GM18508 (cell line): ENCODE measurements around the gene TPM2.

Experiments
- ATAC-seq: cut with Tn5 transposase; IDR thresholded peaks from one replicate; pipeline ENCODE4 v1.9.1; 2021; ENCODE audit warnings: moderate number of reproducible peaks; ENCODE audit not compliant: insufficient read depth, unreplicated experiment

Gene TPM2

GRCh38 chr9:35680331-35681105 is 9.2 kb downstream of the TPM2 start:
- no peak for ATAC-seq

DNA sequence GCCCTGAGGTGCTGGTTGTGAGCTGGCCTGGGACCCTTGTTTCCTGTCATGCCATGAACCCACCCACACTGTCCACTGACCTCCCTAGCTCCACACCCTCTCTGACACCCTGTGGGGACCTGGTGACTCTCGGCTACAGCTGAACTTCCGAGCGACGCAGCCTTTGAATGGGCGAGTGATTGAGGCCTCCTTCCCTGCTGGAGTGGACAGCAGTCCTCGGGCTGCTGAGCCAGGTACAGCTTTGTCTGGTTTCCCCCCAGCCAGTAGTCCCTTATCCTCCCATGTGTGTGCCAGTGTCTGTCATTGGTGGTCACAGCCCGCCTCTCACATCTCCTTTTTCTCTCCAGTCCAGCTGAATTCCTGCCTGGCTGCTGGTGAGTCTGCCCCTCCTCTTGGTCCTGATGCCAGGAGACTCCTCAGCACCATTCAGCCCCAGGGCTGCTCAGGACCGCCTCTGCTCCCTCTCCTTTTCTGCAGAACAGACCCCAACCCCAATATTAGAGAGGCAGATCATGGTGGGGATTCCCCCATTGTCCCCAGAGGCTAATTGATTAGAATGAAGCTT is 9.9 kb downstream of the TPM2 start:
- ATAC-seq = no peak

- no peak for ATAC-seq
Observed at GRCh38 chr9:35679091-35679490, 10.6 kb downstream of the TPM2 start.

DNA sequence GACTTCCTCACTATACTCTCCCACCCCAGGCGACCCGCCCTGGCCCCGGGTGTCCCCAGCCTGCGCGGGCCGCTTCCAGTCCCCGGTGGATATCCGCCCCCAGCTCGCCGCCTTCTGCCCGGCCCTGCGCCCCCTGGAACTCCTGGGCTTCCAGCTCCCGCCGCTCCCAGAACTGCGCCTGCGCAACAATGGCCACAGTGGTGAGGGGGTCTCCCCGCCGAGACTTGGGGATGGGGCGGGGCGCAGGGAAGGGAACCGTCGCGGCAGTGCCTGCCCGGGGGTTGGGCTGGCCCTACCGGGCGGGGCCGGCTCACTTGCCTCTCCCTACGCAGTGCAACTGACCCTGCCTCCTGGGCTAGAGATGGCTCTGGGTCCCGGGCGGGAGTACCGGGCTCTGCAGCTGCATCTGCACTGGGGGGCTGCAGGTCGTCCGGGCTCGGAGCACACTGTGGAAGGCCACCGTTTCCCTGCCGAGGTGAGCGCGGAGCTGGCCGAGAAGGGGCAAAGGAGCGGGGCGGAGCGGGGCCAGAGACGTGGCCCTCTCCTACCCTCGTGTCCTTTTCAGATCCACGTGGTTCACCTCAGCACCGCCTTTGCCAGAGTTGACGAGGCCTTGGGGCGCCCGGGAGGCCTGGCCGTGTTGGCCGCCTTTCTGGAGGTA is 13.9 kb downstream of the TPM2 start:
- ATAC-seq = no peak

GRCh38 chr9:35675204-35675603 is 14.5 kb downstream of the TPM2 start:
- ATAC-seq = no peak

DNA sequence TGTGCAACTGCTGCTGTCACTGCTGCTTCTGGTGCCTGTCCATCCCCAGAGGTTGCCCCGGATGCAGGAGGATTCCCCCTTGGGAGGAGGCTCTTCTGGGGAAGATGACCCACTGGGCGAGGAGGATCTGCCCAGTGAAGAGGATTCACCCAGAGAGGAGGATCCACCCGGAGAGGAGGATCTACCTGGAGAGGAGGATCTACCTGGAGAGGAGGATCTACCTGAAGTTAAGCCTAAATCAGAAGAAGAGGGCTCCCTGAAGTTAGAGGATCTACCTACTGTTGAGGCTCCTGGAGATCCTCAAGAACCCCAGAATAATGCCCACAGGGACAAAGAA is 15.7 kb downstream of the TPM2 start:
- ATAC-seq = no peak

- no peak for ATAC-seq
Observed at GRCh38 chr9:35673132-35674024, 16.3 kb downstream of the TPM2 start, which contains the start of gene CA9. TSS of gene CA9 (plus strand) at chr9:35673928. CDS start at chr9:35673960, 32 bp downstream.

DNA sequence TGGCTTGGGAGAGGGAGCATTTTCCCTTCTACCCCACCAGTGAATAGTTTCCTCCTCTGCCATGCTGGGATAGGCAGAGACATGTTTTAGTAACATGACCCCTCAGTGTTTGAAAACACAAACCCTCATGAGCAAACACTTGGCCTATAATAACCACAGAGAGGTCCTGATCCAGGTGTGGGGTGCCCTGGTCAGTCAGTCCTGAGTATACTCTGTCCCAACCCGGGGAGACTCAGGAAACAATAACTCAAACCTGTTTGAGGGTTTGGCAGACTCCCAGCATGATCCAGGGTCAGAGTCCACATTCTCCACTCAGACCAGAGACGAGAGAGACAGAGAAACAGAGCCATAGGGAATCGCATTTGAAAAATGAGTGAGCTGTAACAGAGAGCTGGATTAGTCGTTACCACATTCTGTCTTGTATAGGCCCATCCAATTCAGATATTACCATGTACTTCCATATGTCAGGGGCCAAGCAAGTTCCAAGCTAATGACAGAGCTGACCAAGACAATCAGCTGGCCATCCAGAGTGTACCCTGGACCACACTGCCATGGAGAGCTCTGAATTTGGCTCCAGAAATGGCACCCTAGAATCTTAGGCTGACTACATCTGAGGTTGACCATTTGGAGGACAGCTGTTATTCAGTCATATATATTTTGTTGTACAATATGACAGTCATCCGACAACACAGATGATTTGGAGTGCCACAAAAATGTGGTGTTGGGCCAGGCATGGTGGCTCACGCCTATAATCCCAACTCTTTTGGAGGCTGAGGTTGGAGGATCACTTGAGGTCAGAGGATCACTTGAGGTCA is 20.2 kb downstream of the TPM2 start:
- no peak for ATAC-seq

GRCh38 chr9:35667939-35668338 is 21.8 kb downstream of the TPM2 start:
- no peak for ATAC-seq

DNA sequence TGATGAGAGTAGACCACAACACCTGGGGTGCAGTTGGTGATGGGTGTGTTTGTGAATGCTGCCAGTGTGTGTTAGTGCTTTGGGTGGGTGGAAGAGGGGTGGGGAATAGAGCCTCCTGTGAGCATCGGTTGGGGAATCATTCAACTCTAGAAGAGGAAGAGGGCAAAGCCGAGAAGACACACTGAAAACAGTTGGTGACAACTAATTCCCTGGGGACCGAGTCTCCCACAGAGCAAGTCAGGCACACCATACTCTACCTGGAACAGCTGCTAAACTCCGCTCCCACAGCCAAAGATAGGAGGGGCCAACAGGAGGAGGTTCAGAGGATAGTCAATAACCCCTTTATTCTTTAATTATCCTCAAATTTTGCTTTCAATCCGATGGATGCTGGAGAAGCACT is 23.2 kb downstream of the TPM2 start:
- ATAC-seq = no peak

- no peak for ATAC-seq
Observed at GRCh38 chr9:35666045-35666444, 23.7 kb downstream of the TPM2 start.

DNA sequence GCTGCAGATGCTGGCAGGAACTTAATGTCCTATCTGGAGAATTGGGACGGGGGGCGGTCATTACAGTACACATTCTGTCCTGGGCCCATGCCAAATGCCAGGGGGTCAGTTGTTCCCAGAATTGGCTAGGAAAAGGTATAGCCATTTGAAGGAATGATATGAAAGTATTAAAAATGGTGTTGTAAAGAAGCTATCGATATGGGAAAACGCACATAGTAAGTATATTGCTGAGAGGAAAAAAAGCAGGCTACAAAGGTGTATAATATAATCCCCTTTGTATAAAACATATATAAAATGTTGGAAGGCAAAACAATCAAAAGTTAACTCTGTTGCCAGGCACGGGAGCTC is 24.3 kb downstream of the TPM2 start:
- no peak for ATAC-seq

- no peak for ATAC-seq
Observed at GRCh38 chr9:35664531-35665470, 24.9 kb downstream of the TPM2 start, which contains the start of gene ARHGEF39. TSS of gene ARHGEF39 (minus strand) at chr9:35665195. CDS start at chr9:35665169, 26 bp downstream.

DNA sequence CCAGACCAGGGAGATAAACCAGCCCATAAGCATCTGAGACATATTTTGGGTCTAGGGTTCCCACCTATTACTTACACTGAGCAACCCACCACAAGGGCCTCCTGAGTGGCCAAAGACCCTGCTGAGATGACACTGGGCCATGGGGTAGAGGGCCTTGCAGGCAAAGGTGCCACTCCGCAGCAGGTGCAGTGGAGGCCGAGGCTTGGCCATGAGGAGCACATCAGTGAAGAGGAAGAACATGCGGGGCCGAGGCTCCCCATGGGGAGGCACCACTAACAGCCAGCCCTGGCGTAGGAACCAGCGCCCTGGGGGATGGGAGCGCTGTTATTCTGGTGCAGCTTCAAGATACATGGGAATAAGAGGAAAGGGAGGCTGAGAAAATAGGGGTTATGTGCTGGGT is 27.3 kb downstream of the TPM2 start:
- ATAC-seq = no peak

- no peak for ATAC-seq
Observed at GRCh38 chr9:35661756-35662350, 27.9 kb downstream of the TPM2 start.

- ATAC-seq = no peak
Observed at GRCh38 chr9:35660966-35661415, 28.7 kb downstream of the TPM2 start.

- no peak for ATAC-seq
Observed at GRCh38 chr9:35659340-35659739, 30.4 kb downstream of the TPM2 start.

DNA sequence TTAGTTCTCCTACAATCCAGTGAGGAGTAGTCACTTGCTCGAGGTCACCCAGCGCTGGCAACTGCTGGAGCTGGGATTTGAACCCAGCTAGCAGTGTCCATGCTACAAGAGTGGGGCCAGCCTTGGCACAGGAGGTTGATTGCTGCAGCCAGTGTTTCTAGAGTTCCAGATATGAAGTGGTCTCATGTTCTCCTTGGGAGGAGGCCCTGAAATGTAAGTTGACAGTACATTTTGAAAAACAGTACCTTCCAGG is 30.8 kb downstream of the TPM2 start:
- no peak for ATAC-seq
